Regular cardiac myocyte (primary cell): ENCODE measurements around the gene PSD4. TPM values are rescaled to one million over a fixed set of nuclear protein-coding genes. Genes with fewer than 3 reads are reported as not detected.

Experiments used
- total RNA-seq: library from RNA; depleted of rRNA; stranded (reverse); fragments of >200 nt; gene quantifications from 2 replicates; pipeline ENCODE4 v1.2.3, GENCODE V29; 2014

The PSD4 gene
- 0.19 and 1.4 TPM in 2 replicates for total RNA-seq

GRCh38 chr2:113173542-113174375 lies at the start of gene PSD4:
PSD4 (plus strand) TSS chr2:113173971; CDS start chr2:113182457, 8,486 bp downstream.

DNA sequence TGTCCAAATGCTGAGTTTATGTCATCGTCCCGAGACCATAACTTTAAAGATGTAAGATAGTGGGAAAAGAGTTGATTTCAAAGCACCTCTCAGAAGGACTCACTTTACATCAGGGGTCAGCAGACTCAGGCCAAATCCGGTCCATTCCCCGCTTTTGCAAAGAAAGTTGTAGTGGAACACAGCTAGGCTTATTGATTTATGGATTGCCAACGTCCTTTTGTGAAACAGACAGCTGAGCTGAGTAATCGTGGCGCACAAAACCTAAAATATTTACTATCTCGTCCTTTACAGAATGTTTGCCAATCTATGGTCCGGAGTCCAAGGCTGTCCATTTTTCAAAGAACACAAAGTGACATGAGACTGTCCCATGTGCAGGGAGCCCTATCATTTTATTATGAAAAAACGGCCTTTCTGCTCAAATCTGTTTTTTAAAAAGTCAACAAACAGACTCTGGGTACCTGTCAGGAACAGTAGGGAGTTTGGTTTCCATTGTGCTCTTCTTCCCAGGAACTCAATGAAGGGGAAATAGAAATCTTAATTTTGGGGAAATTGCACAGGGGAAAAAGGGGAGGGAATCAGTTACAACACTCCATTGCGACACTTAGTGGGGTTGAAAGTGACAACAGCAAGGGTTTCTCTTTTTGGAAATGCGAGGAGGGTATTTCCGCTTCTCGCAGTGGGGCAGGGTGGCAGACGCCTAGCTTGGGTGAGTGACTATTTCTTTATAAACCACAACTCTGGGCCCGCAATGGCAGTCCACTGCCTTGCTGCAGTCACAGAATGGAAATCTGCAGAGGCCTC lies 46.7 kb upstream of the PSD4 start, which contains the start of gene IL1RN:
Gene IL1RN, plus strand, starts transcription at position 754 of the 801 bp plus-strand sequence. Its CDS starts 27 bp downstream, at position 781.

Other genes with a start within 250 kb of the PSD4 start
- gene IL36G, start 196.0 kb upstream of the PSD4 start, total RNA-seq: not detected in 2 replicates
- not detected in 2 replicates for gene IL36A, start 168.5 kb upstream of the PSD4 start, total RNA-seq
- gene IL36B, start 121.1 kb upstream of the PSD4 start, total RNA-seq: not detected in 2 replicates
- gene IL36RN, start 114.8 kb upstream of the PSD4 start, total RNA-seq: under 0.01 TPM in 1 of 2 replicates, not detected in the other
- gene IL1F10, start 106.0 kb upstream of the PSD4 start, total RNA-seq: not detected in 2 replicates
- under 0.01 and 0.28 TPM in 2 replicates for gene IL1RN, start 46.4 kb upstream of the PSD4 start, total RNA-seq
- 0.38 and 1.1 TPM in 2 replicates for gene PAX8, start 105.0 kb downstream of the PSD4 start, total RNA-seq